Measurements from ENCODE around the gene SLC9A9. TPM values are rescaled to one million over a fixed set of nuclear protein-coding genes. Genes with fewer than 3 reads are reported as not detected.

SLC9A9 gene
- total RNA-seq, result 1 to 10 TPM; 2.3 to 5.2 TPM

GRCh38 chr3:143847787-143848631 lies at the start of gene SLC9A9:
Gene SLC9A9 (minus strand): TSS chr3:143848468. CDS start chr3:143848322, 146 bp downstream.

Other genes with a start within 250 kb of the SLC9A9 start
- 10 to 100 TPM; 17.6 to 29.6 TPM for gene DIPK2A, start 123.4 kb upstream of the SLC9A9 start, total RNA-seq

All from melanocyte of skin (primary cell).